Fibroblast of lung (primary cell): ENCODE measurements around the gene RENBP.

Experiments used
- CTCF ChIP-seq, 2 donors: IDR thresholded peaks in 1 of 2; conservative IDR thresholded peaks in 1 of 2; 1 replicate in 1 of 2; 2 replicates in 1 of 2; pipeline ENCODE4 v1.5.1; 2011 to 2012; ENCODE audit warnings: low read length in 2 of 2, control low read depth in 1 of 2, inconsistent platforms in 1 of 2, low read depth in 1 of 2, mild to moderate bottlenecking in 1 of 2
- EZH2 ChIP-seq: IDR thresholded peaks from 2 replicates; pipeline ENCODE4 v1.5.1; 2012; ENCODE audit warnings: low read length, control low read depth, mild to moderate bottlenecking; ENCODE audit errors: missing control alignments

GRCh38 chrX:153926552-153926857 is 17.9 kb downstream of the RENBP start:
- no peak for TF ChIP-seq CTCF (conservative IDR thresholded peaks at IDR 0.05 in 1 of 2, IDR thresholded peaks at IDR 0.05 in 1 of 2; ENCODE audit: low read depth in 1 of 2, low read length in 2 of 2)
- TF ChIP-seq EZH2, result no peak
